Left ventricle myocardium inferior (tissue), 1 donor: ENCODE results near the gene PPP1R9A. TPM values are rescaled to one million over a fixed set of nuclear protein-coding genes. Genes with fewer than 3 reads are reported as not detected.

Experiments used
- DNase-seq: peaks from one replicate; pipeline ENCODE4 v3.0.0-alpha.2; 2020
- H3K27ac ChIP-seq: fragments of 200-600 bp; replicated peaks from 2 replicates; pipeline ENCODE4 v1.8.0; 2021
- H3K27me3 ChIP-seq: fragments of 200-600 bp; 2 replicates; pipeline ENCODE4 v1.8.0; 2021; ENCODE audit warnings: low read depth
- H3K36me3 ChIP-seq: fragments of 200-600 bp; 2 replicates; pipeline ENCODE4 v1.8.0; 2021
- H3K4me1 ChIP-seq: fragments of 200-600 bp; 2 replicates; pipeline ENCODE4 v1.8.0; 2021
- H3K4me3 ChIP-seq: fragments of 200-600 bp; 2 replicates; pipeline ENCODE4 v1.8.0; 2021; ENCODE audit warnings: mild to moderate bottlenecking, moderate library complexity
- H3K9me3 ChIP-seq: fragments of 200-600 bp; replicated peaks from 2 replicates; pipeline ENCODE4 v1.8.0; 2021
- intact Hi-C: fragments of 100-400 bp; cut with micrococcal nuclease; formaldehyde crosslinking; loops from one replicate; pipeline ENCODE4 v1.11.0; 2022
- total RNA-seq: library from RNA; stranded (reverse); fragmentation: NEBNext Ultra II Directional; extraction: Animal tissue kit (Norgen Biotek cat#: 25700); gene quantifications from one replicate; pipeline ENCODE4 v1.2.1, GENCODE V29; 2021
- TF ChIP-seq, protein P1 (sequence below): fragments of 200-600 bp; IDR thresholded peaks from 2 replicates; pipeline ENCODE4 v1.8.0; 2021; ENCODE audit warnings: antibody characterized with exemption, mild to moderate bottlenecking, borderline replicate concordance
- donor health status: DM: no; HTN: yes; CAD: no; lungs with severe emphysema.

PPP1R9A gene
- total RNA-seq, 1 donor from 2014 or later, result 27.6 TPM

- H3K27me3 ChIP-seq, result no peaks in the 10 kb centered on the region
- H3K4me1 ChIP-seq, result peaks cover under 1% of the 10 kb centered on the region
- H3K27ac ChIP-seq, result no peak overlapping the region
- no peak for DNase-seq
- TF ChIP-seq, protein P1, sequence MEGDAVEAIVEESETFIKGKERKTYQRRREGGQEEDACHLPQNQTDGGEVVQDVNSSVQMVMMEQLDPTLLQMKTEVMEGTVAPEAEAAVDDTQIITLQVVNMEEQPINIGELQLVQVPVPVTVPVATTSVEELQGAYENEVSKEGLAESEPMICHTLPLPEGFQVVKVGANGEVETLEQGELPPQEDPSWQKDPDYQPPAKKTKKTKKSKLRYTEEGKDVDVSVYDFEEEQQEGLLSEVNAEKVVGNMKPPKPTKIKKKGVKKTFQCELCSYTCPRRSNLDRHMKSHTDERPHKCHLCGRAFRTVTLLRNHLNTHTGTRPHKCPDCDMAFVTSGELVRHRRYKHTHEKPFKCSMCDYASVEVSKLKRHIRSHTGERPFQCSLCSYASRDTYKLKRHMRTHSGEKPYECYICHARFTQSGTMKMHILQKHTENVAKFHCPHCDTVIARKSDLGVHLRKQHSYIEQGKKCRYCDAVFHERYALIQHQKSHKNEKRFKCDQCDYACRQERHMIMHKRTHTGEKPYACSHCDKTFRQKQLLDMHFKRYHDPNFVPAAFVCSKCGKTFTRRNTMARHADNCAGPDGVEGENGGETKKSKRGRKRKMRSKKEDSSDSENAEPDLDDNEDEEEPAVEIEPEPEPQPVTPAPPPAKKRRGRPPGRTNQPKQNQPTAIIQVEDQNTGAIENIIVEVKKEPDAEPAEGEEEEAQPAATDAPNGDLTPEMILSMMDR, result no peak
- H3K9me3 ChIP-seq, result no peaks in the 10 kb centered on the region
- no peak overlapping the region for H3K4me3 ChIP-seq
- intact Hi-C loops, result no loop called here
- no peaks in the 10 kb centered on the region for H3K36me3 ChIP-seq
Measured at GRCh38 chr7:95110707-95111106, 203.3 kb downstream of the PPP1R9A start.

DNA sequence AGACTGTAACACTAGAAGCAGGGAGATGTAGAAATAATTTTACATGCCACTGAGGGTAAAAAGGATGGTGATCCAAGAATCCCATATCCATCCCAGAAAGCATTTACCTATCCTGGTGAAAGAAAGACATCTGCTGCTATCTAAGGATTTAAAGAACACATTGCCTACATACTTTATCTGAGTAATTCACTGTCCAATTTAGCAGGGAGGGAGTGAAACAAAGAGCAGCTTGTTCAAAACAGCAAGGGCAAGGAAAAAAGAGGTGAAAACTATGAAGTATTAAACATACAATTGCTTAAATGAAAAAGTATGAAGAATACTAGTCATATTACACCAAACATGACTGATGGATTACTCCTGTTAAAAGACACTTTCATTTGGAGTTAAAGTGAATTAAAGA lies 206.2 kb downstream of the PPP1R9A start:
- Histone ChIP-seq H3K27ac (no peak overlapping the region), H3K4me3 (no peak overlapping the region), H3K4me1 (no peaks in the 10 kb centered on the region), H3K27me3 (no peaks in the 10 kb centered on the region), H3K36me3 (no peaks in the 10 kb centered on the region), H3K9me3 (no peaks in the 10 kb centered on the region)
- intact Hi-C loops, result no loop called here
- DNase-seq, result no peak
- TF ChIP-seq, protein P1, result no peak

DNA sequence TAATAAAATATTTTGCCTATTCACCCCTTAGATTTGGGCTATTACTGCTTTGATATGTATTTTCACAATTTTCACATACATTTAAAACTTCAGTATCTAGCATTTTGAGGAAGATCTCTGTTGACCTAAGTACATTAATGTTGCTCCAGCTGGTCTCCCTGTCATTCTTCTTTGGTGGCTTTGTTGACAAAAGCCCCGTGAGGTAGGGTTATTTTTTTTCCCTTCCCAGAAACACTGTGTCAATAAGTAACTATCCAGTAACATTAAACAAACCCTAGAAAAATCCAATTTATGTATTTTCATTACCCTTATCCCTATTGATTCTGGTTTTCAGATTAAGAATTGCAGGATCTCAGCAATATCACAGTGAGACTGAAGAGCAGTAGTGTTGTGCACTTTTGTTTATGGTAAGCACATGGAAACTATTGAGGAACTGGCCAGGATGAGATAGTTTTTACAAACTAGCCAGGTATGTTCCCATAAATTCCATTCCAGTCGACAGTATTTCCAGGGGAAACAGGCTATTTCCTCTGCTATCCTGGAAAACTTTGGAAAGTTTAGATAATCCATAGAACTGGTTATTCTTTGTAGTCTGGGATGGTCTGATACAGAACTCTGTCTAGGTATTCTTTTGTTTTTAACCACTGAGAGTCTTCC lies 218.8 kb downstream of the PPP1R9A start:
- Histone ChIP-seq H3K27ac (no peak overlapping the region), H3K4me1 (no peaks in the 10 kb centered on the region), H3K4me3 (no peak overlapping the region), H3K9me3 (no peaks in the 10 kb centered on the region), H3K36me3 (no peaks in the 10 kb centered on the region), H3K27me3 (no peaks in the 10 kb centered on the region)
- DNase-seq, result no peak
- TF ChIP-seq, protein P1, result no peak
- intact Hi-C loops, result no loop called here

DNA sequence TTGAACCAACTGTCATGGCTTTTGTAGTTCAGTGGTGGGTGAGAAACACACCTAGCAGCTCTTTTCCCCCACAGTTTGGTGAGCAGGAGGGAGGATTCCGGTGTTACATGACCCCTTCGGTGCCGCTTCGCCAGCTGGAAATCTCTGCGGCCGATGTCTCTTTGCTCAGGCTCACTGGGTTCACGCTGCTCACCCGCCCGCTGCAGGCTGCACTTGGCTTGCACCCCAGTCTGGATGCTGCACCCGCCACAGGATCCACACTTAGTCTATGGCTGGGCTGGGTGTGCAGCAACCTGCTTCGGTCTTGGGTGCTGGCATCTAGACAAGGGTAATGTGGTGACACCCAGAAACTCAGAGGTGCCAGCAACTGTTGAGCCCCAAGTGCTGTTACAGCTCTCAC lies 225.1 kb downstream of the PPP1R9A start:
- no peak overlapping the region for H3K27ac ChIP-seq
- H3K36me3 ChIP-seq, result no peaks in the 10 kb centered on the region
- no peaks in the 10 kb centered on the region for H3K27me3 ChIP-seq
- DNase-seq, result no peak
- H3K4me1 ChIP-seq, result no peaks in the 10 kb centered on the region
- TF ChIP-seq, protein P1, result no peak
- intact Hi-C loops, result no loop called here
- H3K4me3 ChIP-seq, result no peak overlapping the region
- no peaks in the 10 kb centered on the region for H3K9me3 ChIP-seq

DNA sequence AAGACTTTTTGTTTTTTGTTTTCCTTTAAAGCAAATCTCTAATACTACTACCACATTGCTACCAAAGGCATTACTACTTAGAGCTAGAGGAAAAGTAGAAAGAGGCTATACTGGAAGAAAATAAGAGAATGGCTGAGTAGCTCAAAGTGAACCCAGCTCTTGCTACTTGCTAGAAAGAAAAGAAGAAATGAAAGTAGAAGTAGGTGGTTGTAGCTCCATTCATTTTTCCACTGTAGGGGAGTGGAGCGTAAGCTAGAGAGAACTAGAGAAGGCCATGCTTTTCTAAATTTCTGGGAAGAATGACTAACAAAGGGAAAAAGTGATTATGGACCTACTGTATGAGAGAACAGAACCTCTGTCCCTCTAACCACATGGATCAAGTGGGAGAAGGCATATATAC lies 232.5 kb downstream of the PPP1R9A start:
- TF ChIP-seq, protein P1, result no peak
- no peaks in the 10 kb centered on the region for H3K27me3 ChIP-seq

GRCh38 chr7:95141755-95142154 lies 234.4 kb downstream of the PPP1R9A start:
- DNase-seq, result no peak
- intact Hi-C loops, result no loop called here
- no peaks in the 10 kb centered on the region for H3K36me3 ChIP-seq
- no peak overlapping the region for H3K27ac ChIP-seq
- no peaks in the 10 kb centered on the region for H3K4me1 ChIP-seq
- TF ChIP-seq, protein P1, result no peak
- no peak overlapping the region for H3K4me3 ChIP-seq
- no peaks in the 10 kb centered on the region for H3K9me3 ChIP-seq
- no peaks in the 10 kb centered on the region for H3K27me3 ChIP-seq

More for the DNA sequence above, 232.5 kb downstream of the PPP1R9A start:
- Histone ChIP-seq H3K27ac (no peak overlapping the region), H3K9me3 (no peaks in the 10 kb centered on the region), H3K4me3 (no peak overlapping the region), H3K4me1 (no peaks in the 10 kb centered on the region), H3K36me3 (no peaks in the 10 kb centered on the region)
- intact Hi-C loops, result no loop called here
- DNase-seq, result no peak
